HEK293 (cell line): ENCODE results near the gene LRFN2.

Experiments
- CTCF ChIA-PET: fragments of 350-600 bp; formaldehyde crosslinking; extraction: SDS; loops from one replicate; lab custom pipeline; 2021; ENCODE audit warnings: antibody characterized with exemption; lab: Yijun Ruan, JAX
- POLR2A ChIA-PET: fragments of 300-600 bp; formaldehyde crosslinking; extraction: SDS; loops from one replicate; lab custom pipeline; 2020; ENCODE audit warnings: antibody characterized with exemption, inconsistent platforms; lab: Yijun Ruan, JAX
- H3K27ac ChIP-seq: fragments of 200-500 bp; sonication (Bioruptor generic); 2 replicates; pipeline ENCODE4 v1.5.1; 2014; ENCODE audit warnings: low read depth, low read length, control low read depth, inconsistent platforms; ENCODE audit errors: extremely low read depth
- H3K36me3 ChIP-seq, 2 experiments: fragments of 200-500 bp in 1 of 2; sonication (Bioruptor generic) in 1 of 2; 1 replicate in 1 of 2; 2 replicates in 1 of 2; pipeline ENCODE4 v1.5.1; 2014 to 2017; ENCODE audit warnings: inconsistent platforms in 2 of 2, low read length in 2 of 2; ENCODE audit not compliant: control insufficient read depth in 2 of 2, insufficient read depth in 1 of 2
- H3K4me1 ChIP-seq: fragments of 200-500 bp; sonication (Bioruptor generic); 2 replicates; pipeline ENCODE4 v1.5.1; 2014; ENCODE audit warnings: mild to moderate bottlenecking, low read length, inconsistent platforms; ENCODE audit not compliant: control insufficient read depth, insufficient read depth
- H3K4me3 ChIP-seq: 2 replicates; pipeline ENCODE4 v1.5.1; 2011; ENCODE audit warnings: low read depth, mild to moderate bottlenecking, control low read depth, low read length, moderate library complexity
- H3K9me3 ChIP-seq: fragments of 200-500 bp; sonication (Bioruptor generic); 2 replicates; pipeline ENCODE4 v1.5.1; 2014; ENCODE audit warnings: low read depth, low read length, inconsistent platforms; ENCODE audit not compliant: control insufficient read depth, insufficient read depth
- EGR2 ChIP-seq: fragments of 450-650 bp; formaldehyde crosslinking; IDR thresholded peaks from 2 replicates; pipeline ENCODE4 v1.5.1; 2016; ENCODE audit warnings: low read depth, missing biosample characterization, missing genetic modification characterization
- GFI1B ChIP-seq: fragments of 450-650 bp; formaldehyde crosslinking; IDR thresholded peaks from 2 replicates; pipeline ENCODE4 v1.5.1; 2016; ENCODE audit warnings: missing biosample characterization, missing genetic modification characterization
- GLIS1 ChIP-seq: fragments of 450-650 bp; formaldehyde crosslinking; IDR thresholded peaks from 2 replicates; pipeline ENCODE4 v1.5.1; 2016; ENCODE audit warnings: missing biosample characterization, missing genetic modification characterization
- KLF8 ChIP-seq: fragments of 450-650 bp; formaldehyde crosslinking; IDR thresholded peaks from 2 replicates; pipeline ENCODE4 v1.5.1; 2016; ENCODE audit warnings: missing biosample characterization, missing genetic modification characterization
- MEIS1 ChIP-seq: sonication (generic); formaldehyde crosslinking; IDR thresholded peaks from 2 replicates; pipeline ENCODE4 v1.8.1; 2022; ENCODE audit warnings: missing genetic modification reagents, mild to moderate bottlenecking, borderline replicate concordance
- REPIN1 ChIP-seq: fragments of 450-650 bp; formaldehyde crosslinking; IDR thresholded peaks from 2 replicates; pipeline ENCODE4 v1.5.1; 2017; ENCODE audit warnings: missing biosample characterization, missing genetic modification characterization, low read depth
- ZBTB21 ChIP-seq: fragments of 450-650 bp; formaldehyde crosslinking; IDR thresholded peaks from 2 replicates; pipeline ENCODE4 v1.5.1; 2017; ENCODE audit warnings: missing biosample characterization, missing genetic modification characterization
- ZBTB48 ChIP-seq: fragments of 450-650 bp; formaldehyde crosslinking; IDR thresholded peaks from 2 replicates; pipeline ENCODE4 v1.5.1; 2016; ENCODE audit warnings: missing biosample characterization, missing genetic modification characterization
- ZEB2 ChIP-seq: fragments of 450-650 bp; formaldehyde crosslinking; IDR thresholded peaks from 2 replicates; pipeline ENCODE4 v1.5.1; 2016; ENCODE audit warnings: missing biosample characterization, missing genetic modification characterization
- ZFHX2 ChIP-seq: fragments of 450-650 bp; formaldehyde crosslinking; conservative IDR thresholded peaks from 2 replicates; pipeline ENCODE4 v1.5.1; 2016; ENCODE audit warnings: missing biosample characterization, missing genetic modification characterization
- ZNF132 ChIP-seq: fragments of 450-650 bp; formaldehyde crosslinking; IDR thresholded peaks from 2 replicates; pipeline ENCODE4 v1.5.1; 2017; ENCODE audit warnings: missing biosample characterization, missing genetic modification characterization, borderline replicate concordance
- ZNF155 ChIP-seq: fragments of 450-650 bp; formaldehyde crosslinking; IDR thresholded peaks from 2 replicates; pipeline ENCODE4 v1.5.1; 2016; ENCODE audit warnings: missing biosample characterization, missing genetic modification characterization
- ZNF184 ChIP-seq: fragments of 450-650 bp; IDR thresholded peaks from 2 replicates; pipeline ENCODE4 v1.5.1; 2018; ENCODE audit warnings: missing biosample characterization, mild to moderate bottlenecking, missing genetic modification characterization
- ZNF335 ChIP-seq: fragments of 450-650 bp; formaldehyde crosslinking; conservative IDR thresholded peaks from 2 replicates; pipeline ENCODE4 v1.5.1; 2016; ENCODE audit warnings: missing biosample characterization, missing genetic modification characterization
- ZNF501 ChIP-seq: fragments of 450-650 bp; formaldehyde crosslinking; IDR thresholded peaks from 2 replicates; pipeline ENCODE4 v1.5.1; 2016; ENCODE audit warnings: missing biosample characterization, missing genetic modification characterization
- ZNF514 ChIP-seq: fragments of 450-650 bp; formaldehyde crosslinking; IDR thresholded peaks from 2 replicates; pipeline ENCODE4 v1.5.1; 2016; ENCODE audit warnings: missing biosample characterization, missing genetic modification characterization
- ZNF560 ChIP-seq: fragments of 450-650 bp; formaldehyde crosslinking; IDR thresholded peaks from 2 replicates; pipeline ENCODE4 v1.5.1; 2017; ENCODE audit warnings: missing biosample characterization, missing genetic modification characterization, borderline replicate concordance
- ZNF629 ChIP-seq: fragments of 450-650 bp; formaldehyde crosslinking; IDR thresholded peaks from 2 replicates; pipeline ENCODE4 v1.5.1; 2017; ENCODE audit warnings: missing biosample characterization, missing genetic modification characterization
- TF ChIP-seq, protein P1 (sequence below): fragments of 450-650 bp; formaldehyde crosslinking; IDR thresholded peaks from 2 replicates; pipeline ENCODE4 v1.5.1; 2016; ENCODE audit warnings: missing biosample characterization, missing genetic modification characterization, borderline replicate concordance
- TF ChIP-seq, protein P2 (sequence below): fragments of 450-650 bp; formaldehyde crosslinking; IDR thresholded peaks from 2 replicates; pipeline ENCODE4 v1.5.1; 2017; ENCODE audit warnings: missing biosample characterization, missing genetic modification characterization
- TF ChIP-seq, protein P3 (sequence below): fragments of 450-650 bp; formaldehyde crosslinking; IDR thresholded peaks from 2 replicates; pipeline ENCODE4 v1.5.1; 2016; ENCODE audit warnings: missing biosample characterization, missing genetic modification characterization, borderline replicate concordance
- TF ChIP-seq, protein P4 (sequence below): fragments of 450-650 bp; formaldehyde crosslinking; IDR thresholded peaks from 2 replicates; pipeline ENCODE4 v1.5.1; 2016; ENCODE audit warnings: missing biosample characterization, missing genetic modification characterization
- TF ChIP-seq, protein P5 (sequence below): fragments of 450-650 bp; formaldehyde crosslinking; IDR thresholded peaks from 2 replicates; pipeline ENCODE4 v1.5.1; 2016; ENCODE audit warnings: missing biosample characterization, missing genetic modification characterization

Gene LRFN2

DNA sequence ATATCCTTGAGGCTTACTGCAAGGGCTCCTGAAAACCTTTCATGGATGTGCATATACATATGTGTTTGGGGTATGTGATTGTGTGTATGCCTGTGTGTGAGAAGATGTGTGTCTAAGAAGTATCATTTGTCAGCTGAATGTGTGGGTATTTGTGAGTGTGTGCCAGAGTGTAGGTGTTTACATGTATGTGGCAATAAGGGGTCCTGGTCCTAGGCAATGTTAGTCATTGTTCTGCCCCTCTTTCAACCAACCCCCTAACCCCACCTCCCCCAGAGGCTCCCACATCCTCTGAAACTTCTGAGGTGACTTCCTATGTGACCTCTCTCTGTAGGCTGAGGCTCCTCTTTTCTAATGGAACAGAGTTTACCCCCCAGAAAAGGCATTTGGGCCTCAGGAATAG, 186.4 kb downstream of the LRFN2 start:
- H3K27ac ChIP-seq: no peak overlapping the region
- H3K9me3 ChIP-seq: no peaks in the 10 kb centered on the region
- TF ChIP-seq MEIS1 (CRISPR knock-in tag) (no peak), REPIN1 (no peak), ZNF560 (no peak), ZNF335 (tag by site-specific recombination) (no peak), ZNF132 (no peak), GFI1B (tag by site-specific recombination) (no peak), ZNF155 (tag by site-specific recombination) (no peak), EGR2 (peak; percentile 50), ZFHX2 (peak; percentile 74)
- TF ChIP-seq, protein P1, sequence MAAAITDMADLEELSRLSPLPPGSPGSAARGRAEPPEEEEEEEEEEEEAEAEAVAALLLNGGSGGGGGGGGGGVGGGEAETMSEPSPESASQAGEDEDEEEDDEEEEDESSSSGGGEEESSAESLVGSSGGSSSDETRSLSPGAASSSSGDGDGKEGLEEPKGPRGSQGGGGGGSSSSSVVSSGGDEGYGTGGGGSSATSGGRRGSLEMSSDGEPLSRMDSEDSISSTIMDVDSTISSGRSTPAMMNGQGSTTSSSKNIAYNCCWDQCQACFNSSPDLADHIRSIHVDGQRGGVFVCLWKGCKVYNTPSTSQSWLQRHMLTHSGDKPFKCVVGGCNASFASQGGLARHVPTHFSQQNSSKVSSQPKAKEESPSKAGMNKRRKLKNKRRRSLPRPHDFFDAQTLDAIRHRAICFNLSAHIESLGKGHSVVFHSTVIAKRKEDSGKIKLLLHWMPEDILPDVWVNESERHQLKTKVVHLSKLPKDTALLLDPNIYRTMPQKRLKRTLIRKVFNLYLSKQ: no peak
- no peaks in the 10 kb centered on the region; the same call in 1 of the 2 replicates for H3K4me1 ChIP-seq
- ChIA-PET CTCF (no interaction called here), POLR2A (no interaction called here)
- H3K36me3 ChIP-seq: no peaks in the 10 kb centered on the region
- H3K4me3 ChIP-seq: no peak overlapping the region

DNA sequence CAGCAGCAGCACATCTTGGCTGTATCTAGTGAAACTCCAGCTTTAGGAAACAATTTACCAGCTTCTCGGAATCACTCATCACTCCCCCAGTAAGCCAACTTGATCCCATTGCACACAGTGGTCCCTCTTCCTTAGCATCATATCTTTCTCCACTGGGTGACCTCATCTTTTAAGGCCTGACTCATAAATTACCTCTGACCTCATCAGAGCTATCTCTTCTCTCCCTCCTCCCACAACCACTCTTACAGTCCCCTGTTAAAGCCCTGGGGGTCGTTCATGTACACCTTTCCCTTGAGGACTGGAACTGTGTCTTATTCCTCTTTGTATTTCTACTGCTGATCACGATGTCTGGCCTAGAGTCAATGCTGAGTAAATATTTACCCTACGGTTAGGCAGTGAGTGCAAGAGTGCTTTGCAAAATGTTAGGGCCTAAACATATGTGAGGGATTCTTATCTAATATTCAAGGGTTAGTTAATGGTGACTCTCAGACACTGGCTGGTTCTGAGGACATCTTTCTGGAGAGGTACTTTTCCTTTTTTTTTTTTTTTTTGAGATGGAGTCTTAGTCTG, 187.2 kb downstream of the LRFN2 start:
- no peaks in the 10 kb centered on the region for H3K9me3 ChIP-seq
- no peaks in the 10 kb centered on the region; the same call in 1 of the 2 replicates for H3K4me1 ChIP-seq
- H3K4me3 ChIP-seq: no peak overlapping the region
- no peaks in the 10 kb centered on the region for H3K36me3 ChIP-seq
- CTCF ChIA-PET: no interaction called here
- H3K27ac ChIP-seq: no peak overlapping the region
- POLR2A ChIA-PET: no interaction called here
- 0 out of 2 replicates have a peak, but pooled peaks have one; percentile 34 for TF ChIP-seq ZBTB48
- TF ChIP-seq, protein P2, sequence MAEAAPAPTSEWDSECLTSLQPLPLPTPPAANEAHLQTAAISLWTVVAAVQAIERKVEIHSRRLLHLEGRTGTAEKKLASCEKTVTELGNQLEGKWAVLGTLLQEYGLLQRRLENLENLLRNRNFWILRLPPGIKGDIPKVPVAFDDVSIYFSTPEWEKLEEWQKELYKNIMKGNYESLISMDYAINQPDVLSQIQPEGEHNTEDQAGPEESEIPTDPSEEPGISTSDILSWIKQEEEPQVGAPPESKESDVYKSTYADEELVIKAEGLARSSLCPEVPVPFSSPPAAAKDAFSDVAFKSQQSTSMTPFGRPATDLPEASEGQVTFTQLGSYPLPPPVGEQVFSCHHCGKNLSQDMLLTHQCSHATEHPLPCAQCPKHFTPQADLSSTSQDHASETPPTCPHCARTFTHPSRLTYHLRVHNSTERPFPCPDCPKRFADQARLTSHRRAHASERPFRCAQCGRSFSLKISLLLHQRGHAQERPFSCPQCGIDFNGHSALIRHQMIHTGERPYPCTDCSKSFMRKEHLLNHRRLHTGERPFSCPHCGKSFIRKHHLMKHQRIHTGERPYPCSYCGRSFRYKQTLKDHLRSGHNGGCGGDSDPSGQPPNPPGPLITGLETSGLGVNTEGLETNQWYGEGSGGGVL (tag by site-specific recombination): peak; percentile 42; the same call in 1 of the 2 replicates
- TF ChIP-seq ZNF514: no peak
- peak; percentile 94 for TF ChIP-seq ZNF629 (tag by site-specific recombination)
- peak; percentile 59 for TF ChIP-seq GLIS1
- no peak for TF ChIP-seq ZNF501 (tag by site-specific recombination)
- 0 out of 2 replicates have a peak, but pooled peaks have one; percentile 36 for TF ChIP-seq EGR2
- TF ChIP-seq, protein P3, sequence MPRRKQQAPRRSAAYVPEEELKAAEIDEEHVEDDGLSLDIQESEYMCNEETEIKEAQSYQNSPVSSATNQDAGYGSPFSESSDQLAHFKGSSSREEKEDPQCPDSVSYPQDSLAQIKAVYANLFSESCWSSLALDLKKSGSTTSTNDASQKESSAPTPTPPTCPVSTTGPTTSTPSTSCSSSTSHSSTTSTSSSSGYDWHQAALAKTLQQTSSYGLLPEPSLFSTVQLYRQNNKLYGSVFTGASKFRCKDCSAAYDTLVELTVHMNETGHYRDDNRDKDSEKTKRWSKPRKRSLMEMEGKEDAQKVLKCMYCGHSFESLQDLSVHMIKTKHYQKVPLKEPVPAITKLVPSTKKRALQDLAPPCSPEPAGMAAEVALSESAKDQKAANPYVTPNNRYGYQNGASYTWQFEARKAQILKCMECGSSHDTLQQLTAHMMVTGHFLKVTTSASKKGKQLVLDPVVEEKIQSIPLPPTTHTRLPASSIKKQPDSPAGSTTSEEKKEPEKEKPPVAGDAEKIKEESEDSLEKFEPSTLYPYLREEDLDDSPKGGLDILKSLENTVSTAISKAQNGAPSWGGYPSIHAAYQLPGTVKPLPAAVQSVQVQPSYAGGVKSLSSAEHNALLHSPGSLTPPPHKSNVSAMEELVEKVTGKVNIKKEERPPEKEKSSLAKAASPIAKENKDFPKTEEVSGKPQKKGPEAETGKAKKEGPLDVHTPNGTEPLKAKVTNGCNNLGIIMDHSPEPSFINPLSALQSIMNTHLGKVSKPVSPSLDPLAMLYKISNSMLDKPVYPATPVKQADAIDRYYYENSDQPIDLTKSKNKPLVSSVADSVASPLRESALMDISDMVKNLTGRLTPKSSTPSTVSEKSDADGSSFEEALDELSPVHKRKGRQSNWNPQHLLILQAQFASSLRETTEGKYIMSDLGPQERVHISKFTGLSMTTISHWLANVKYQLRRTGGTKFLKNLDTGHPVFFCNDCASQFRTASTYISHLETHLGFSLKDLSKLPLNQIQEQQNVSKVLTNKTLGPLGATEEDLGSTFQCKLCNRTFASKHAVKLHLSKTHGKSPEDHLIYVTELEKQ (tag by site-specific recombination): no peak
- TF ChIP-seq KLF8: peak; percentile 31; the same call in 1 of the 2 replicates
- TF ChIP-seq ZFHX2: 0 out of 2 replicates have a peak, but pooled peaks have one; percentile 7
- 0 out of 2 replicates have a peak, but pooled peaks have one; percentile 23 for TF ChIP-seq ZEB2 (tag by site-specific recombination)
- TF ChIP-seq, protein P4, sequence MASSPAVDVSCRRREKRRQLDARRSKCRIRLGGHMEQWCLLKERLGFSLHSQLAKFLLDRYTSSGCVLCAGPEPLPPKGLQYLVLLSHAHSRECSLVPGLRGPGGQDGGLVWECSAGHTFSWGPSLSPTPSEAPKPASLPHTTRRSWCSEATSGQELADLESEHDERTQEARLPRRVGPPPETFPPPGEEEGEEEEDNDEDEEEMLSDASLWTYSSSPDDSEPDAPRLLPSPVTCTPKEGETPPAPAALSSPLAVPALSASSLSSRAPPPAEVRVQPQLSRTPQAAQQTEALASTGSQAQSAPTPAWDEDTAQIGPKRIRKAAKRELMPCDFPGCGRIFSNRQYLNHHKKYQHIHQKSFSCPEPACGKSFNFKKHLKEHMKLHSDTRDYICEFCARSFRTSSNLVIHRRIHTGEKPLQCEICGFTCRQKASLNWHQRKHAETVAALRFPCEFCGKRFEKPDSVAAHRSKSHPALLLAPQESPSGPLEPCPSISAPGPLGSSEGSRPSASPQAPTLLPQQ (tag by site-specific recombination): peak; percentile 43; the same call in 1 of the 2 replicates
- peak; percentile 93 for TF ChIP-seq ZBTB21
- TF ChIP-seq, protein P5, sequence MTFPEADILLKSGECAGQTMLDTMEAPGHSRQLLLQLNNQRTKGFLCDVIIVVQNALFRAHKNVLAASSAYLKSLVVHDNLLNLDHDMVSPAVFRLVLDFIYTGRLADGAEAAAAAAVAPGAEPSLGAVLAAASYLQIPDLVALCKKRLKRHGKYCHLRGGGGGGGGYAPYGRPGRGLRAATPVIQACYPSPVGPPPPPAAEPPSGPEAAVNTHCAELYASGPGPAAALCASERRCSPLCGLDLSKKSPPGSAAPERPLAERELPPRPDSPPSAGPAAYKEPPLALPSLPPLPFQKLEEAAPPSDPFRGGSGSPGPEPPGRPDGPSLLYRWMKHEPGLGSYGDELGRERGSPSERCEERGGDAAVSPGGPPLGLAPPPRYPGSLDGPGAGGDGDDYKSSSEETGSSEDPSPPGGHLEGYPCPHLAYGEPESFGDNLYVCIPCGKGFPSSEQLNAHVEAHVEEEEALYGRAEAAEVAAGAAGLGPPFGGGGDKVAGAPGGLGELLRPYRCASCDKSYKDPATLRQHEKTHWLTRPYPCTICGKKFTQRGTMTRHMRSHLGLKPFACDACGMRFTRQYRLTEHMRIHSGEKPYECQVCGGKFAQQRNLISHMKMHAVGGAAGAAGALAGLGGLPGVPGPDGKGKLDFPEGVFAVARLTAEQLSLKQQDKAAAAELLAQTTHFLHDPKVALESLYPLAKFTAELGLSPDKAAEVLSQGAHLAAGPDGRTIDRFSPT: no peak
- TF ChIP-seq ZNF184 (tag by site-specific recombination): peak; percentile 73; the same call in 1 of the 2 replicates
